GM04504 (cell line): ENCODE data around the gene SERPINB11.
"Not testable (repeated sequence)": the region's sequence is repeated elsewhere in the genome, so short reads cannot be mapped to it uniquely, and the experiment has no call there.

Experiments used
- DNase-seq: peaks from one replicate; pipeline ENCODE4 v3.0.0-alpha.2; 2012; ENCODE audit warnings: low read depth

Gene SERPINB11

GRCh38 chr18:63725682-63726480, 23.1 kb downstream of the SERPINB11 start:
- DNase-seq, result no peak

GRCh38 chr18:63730773-63731172, 28.0 kb downstream of the SERPINB11 start:
- DNase-seq, result no peak

GRCh38 chr18:63731215-63731614, 28.5 kb downstream of the SERPINB11 start:
- no peak for DNase-seq

GRCh38 chr18:63736876-63737275, 34.1 kb downstream of the SERPINB11 start:
- no peak for DNase-seq

GRCh38 chr18:63741769-63742168, 39.0 kb downstream of the SERPINB11 start:
- DNase-seq, result peak; percentile 37

GRCh38 chr18:63747006-63747405, 44.2 kb downstream of the SERPINB11 start:
- DNase-seq, result no peak

GRCh38 chr18:63749489-63749888, 46.7 kb downstream of the SERPINB11 start:
- no peak for DNase-seq

GRCh38 chr18:63752636-63753035, 49.9 kb downstream of the SERPINB11 start:
- no peak for DNase-seq

- DNase-seq, result no peak
Measured at GRCh38 chr18:63753676-63754075, 50.9 kb downstream of the SERPINB11 start.

- no peak for DNase-seq
Measured at GRCh38 chr18:63757541-63757940, 54.8 kb downstream of the SERPINB11 start.

- DNase-seq, result no peak
Measured at GRCh38 chr18:63758615-63759240, 56.0 kb downstream of the SERPINB11 start.

GRCh38 chr18:63759786-63760185, 57.0 kb downstream of the SERPINB11 start:
- DNase-seq, result not testable (repeated sequence)

GRCh38 chr18:63762518-63762917, 59.8 kb downstream of the SERPINB11 start:
- DNase-seq, result peak; percentile 71

- DNase-seq, result no peak
Measured at GRCh38 chr18:63763831-63764600, 61.3 kb downstream of the SERPINB11 start.

GRCh38 chr18:63765837-63766236, 63.1 kb downstream of the SERPINB11 start:
- no peak for DNase-seq
